HEK293 (cell line): ENCODE results near the gene BAHD1.

Experiments used
- CTCF ChIA-PET: fragments of 350-600 bp; formaldehyde crosslinking; extraction: SDS; loops from one replicate; lab custom pipeline; 2021; ENCODE audit warnings: antibody characterized with exemption; lab: Yijun Ruan, JAX
- POLR2A ChIA-PET: fragments of 300-600 bp; formaldehyde crosslinking; extraction: SDS; loops from one replicate; lab custom pipeline; 2020; ENCODE audit warnings: antibody characterized with exemption, inconsistent platforms; lab: Yijun Ruan, JAX
- H3K27ac ChIP-seq: fragments of 200-500 bp; sonication (Bioruptor generic); 2 replicates; pipeline ENCODE4 v1.5.1; 2014; ENCODE audit warnings: low read depth, low read length, control low read depth, inconsistent platforms; ENCODE audit errors: extremely low read depth
- H3K36me3 ChIP-seq, 2 experiments: fragments of 200-500 bp in 1 of 2; sonication (Bioruptor generic) in 1 of 2; 1 replicate in 1 of 2; 2 replicates in 1 of 2; pipeline ENCODE4 v1.5.1; 2014 to 2017; ENCODE audit warnings: inconsistent platforms in 2 of 2, low read length in 2 of 2; ENCODE audit not compliant: control insufficient read depth in 2 of 2, insufficient read depth in 1 of 2
- H3K4me1 ChIP-seq: fragments of 200-500 bp; sonication (Bioruptor generic); 2 replicates; pipeline ENCODE4 v1.5.1; 2014; ENCODE audit warnings: mild to moderate bottlenecking, low read length, inconsistent platforms; ENCODE audit not compliant: control insufficient read depth, insufficient read depth
- H3K4me3 ChIP-seq: 2 replicates; pipeline ENCODE4 v1.5.1; 2011; ENCODE audit warnings: low read depth, mild to moderate bottlenecking, control low read depth, low read length, moderate library complexity
- H3K9me3 ChIP-seq: fragments of 200-500 bp; sonication (Bioruptor generic); 2 replicates; pipeline ENCODE4 v1.5.1; 2014; ENCODE audit warnings: low read depth, low read length, inconsistent platforms; ENCODE audit not compliant: control insufficient read depth, insufficient read depth
- BCL11A ChIP-seq: fragments of 450-650 bp; formaldehyde crosslinking; IDR thresholded peaks from 2 replicates; pipeline ENCODE4 v1.5.1; 2016; ENCODE audit warnings: low read depth, missing biosample characterization, missing genetic modification characterization
- GLIS2 ChIP-seq: fragments of 450-650 bp; formaldehyde crosslinking; IDR thresholded peaks from 2 replicates; pipeline ENCODE4 v1.5.1; 2016; ENCODE audit warnings: missing biosample characterization, missing genetic modification characterization
- KLF1 ChIP-seq: fragments of 450-650 bp; formaldehyde crosslinking; IDR thresholded peaks from 2 replicates; pipeline ENCODE4 v1.5.1; 2016; ENCODE audit warnings: missing biosample characterization, missing genetic modification characterization
- RBAK ChIP-seq: fragments of 450-650 bp; formaldehyde crosslinking; IDR thresholded peaks from 2 replicates; pipeline ENCODE4 v1.5.1; 2016; ENCODE audit warnings: missing biosample characterization, missing genetic modification characterization
- SALL2 ChIP-seq: fragments of 450-650 bp; formaldehyde crosslinking; IDR thresholded peaks from 2 replicates; pipeline ENCODE4 v1.5.0; 2017; ENCODE audit warnings: missing biosample characterization, mild to moderate bottlenecking, missing genetic modification characterization, borderline replicate concordance
- WT1 ChIP-seq: fragments of 450-650 bp; formaldehyde crosslinking; IDR thresholded peaks from 2 replicates; pipeline ENCODE4 v1.5.1; 2016; ENCODE audit warnings: missing biosample characterization, missing genetic modification characterization
- ZBTB8A ChIP-seq: fragments of 450-650 bp; formaldehyde crosslinking; IDR thresholded peaks from 2 replicates; pipeline ENCODE4 v1.5.1; 2016; ENCODE audit warnings: missing biosample characterization, missing genetic modification characterization
- ZFHX2 ChIP-seq: fragments of 450-650 bp; formaldehyde crosslinking; conservative IDR thresholded peaks from 2 replicates; pipeline ENCODE4 v1.5.1; 2016; ENCODE audit warnings: missing biosample characterization, missing genetic modification characterization
- ZIC2 ChIP-seq: fragments of 450-650 bp; formaldehyde crosslinking; IDR thresholded peaks from 2 replicates; pipeline ENCODE4 v1.5.1; 2016; ENCODE audit warnings: missing biosample characterization, missing genetic modification characterization
- ZNF239 ChIP-seq: fragments of 450-650 bp; formaldehyde crosslinking; IDR thresholded peaks from 2 replicates; pipeline ENCODE4 v1.5.1; 2016; ENCODE audit warnings: missing biosample characterization, missing genetic modification characterization
- ZNF548 ChIP-seq: fragments of 450-650 bp; formaldehyde crosslinking; IDR thresholded peaks from 2 replicates; pipeline ENCODE4 v1.5.1; 2016; ENCODE audit warnings: missing biosample characterization, missing genetic modification characterization
- ZNF549 ChIP-seq: fragments of 450-650 bp; IDR thresholded peaks from 2 replicates; pipeline ENCODE4 v1.5.1; 2018; ENCODE audit warnings: missing biosample characterization, missing genetic modification characterization, mild to moderate bottlenecking, inconsistent platforms, moderate library complexity
- ZNF560 ChIP-seq: fragments of 450-650 bp; formaldehyde crosslinking; IDR thresholded peaks from 2 replicates; pipeline ENCODE4 v1.5.1; 2017; ENCODE audit warnings: missing biosample characterization, missing genetic modification characterization, borderline replicate concordance
- ZNF585B ChIP-seq: fragments of 450-650 bp; formaldehyde crosslinking; IDR thresholded peaks from 2 replicates; pipeline ENCODE4 v1.5.1; 2016; ENCODE audit warnings: missing biosample characterization, missing genetic modification characterization
- ZNF664 ChIP-seq: fragments of 450-650 bp; formaldehyde crosslinking; IDR thresholded peaks from 2 replicates; pipeline ENCODE4 v1.5.1; 2016; ENCODE audit warnings: missing biosample characterization, missing genetic modification characterization
- ZXDB ChIP-seq: fragments of 450-650 bp; formaldehyde crosslinking; IDR thresholded peaks from 2 replicates; pipeline ENCODE4 v1.5.1; 2016; ENCODE audit warnings: missing biosample characterization, missing genetic modification characterization
- TF ChIP-seq, protein P1 (sequence below): fragments of 450-650 bp; formaldehyde crosslinking; IDR thresholded peaks from 2 replicates; pipeline ENCODE4 v1.5.1; 2016; ENCODE audit warnings: missing biosample characterization, missing genetic modification characterization
- TF ChIP-seq, protein P2 (sequence below): fragments of 450-650 bp; formaldehyde crosslinking; IDR thresholded peaks from 2 replicates; pipeline ENCODE4 v1.5.1; 2016; ENCODE audit warnings: missing biosample characterization, missing genetic modification characterization, low read depth
- TF ChIP-seq, protein P3 (sequence below): fragments of 450-650 bp; IDR thresholded peaks from 2 replicates; pipeline ENCODE4 v1.5.1; 2018; ENCODE audit warnings: missing biosample characterization, missing genetic modification characterization
- TF ChIP-seq, protein P4 (sequence below): fragments of 450-650 bp; formaldehyde crosslinking; IDR thresholded peaks from 2 replicates; pipeline ENCODE4 v1.5.1; 2016; ENCODE audit warnings: missing biosample characterization, missing genetic modification characterization

Gene BAHD1

DNA sequence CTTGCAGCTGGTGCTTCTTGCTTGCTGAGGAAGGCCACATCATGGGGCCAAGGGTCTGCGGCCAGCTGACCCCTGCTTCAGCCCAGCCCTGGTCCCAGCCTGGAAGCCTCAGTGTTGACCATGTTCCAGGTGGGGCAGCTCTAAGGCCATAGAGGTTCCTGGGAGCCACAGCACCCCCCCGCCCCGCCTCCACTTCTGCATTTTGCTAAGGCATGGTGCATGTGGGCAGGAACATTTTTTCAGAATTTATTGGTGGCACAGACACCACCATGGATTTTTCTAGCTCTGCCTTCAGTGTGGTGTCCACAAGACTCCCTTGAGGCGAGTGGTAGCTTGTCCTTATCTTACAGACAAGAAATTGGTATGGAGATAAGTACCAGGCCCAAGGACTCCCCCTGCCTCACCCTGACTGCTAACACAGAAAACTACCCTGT, 28.2 kb downstream of the BAHD1 start:
- ChIA-PET CTCF (interaction anchor here (0.7 to 0.9 kb wide), 3 partner anchors 17 to 490 kb away, joined by 3 read pairs; no protein-coding TSS in a partner anchor), POLR2A (no interaction called here)
- H3K9me3 ChIP-seq: no peaks in the 10 kb centered on the region
- peaks cover 0 to 35% of the 10 kb centered on the region in 2 experiments; a peak in 1 of 3 replicates for H3K36me3 ChIP-seq
- peak; percentile 35; the same call in 1 of the 2 replicates for TF ChIP-seq ZFHX2
- TF ChIP-seq WT1: no peak
- H3K27ac ChIP-seq: no peak overlapping the region
- no peaks in the 10 kb centered on the region for H3K4me1 ChIP-seq
- H3K4me3 ChIP-seq: no peak overlapping the region

DNA sequence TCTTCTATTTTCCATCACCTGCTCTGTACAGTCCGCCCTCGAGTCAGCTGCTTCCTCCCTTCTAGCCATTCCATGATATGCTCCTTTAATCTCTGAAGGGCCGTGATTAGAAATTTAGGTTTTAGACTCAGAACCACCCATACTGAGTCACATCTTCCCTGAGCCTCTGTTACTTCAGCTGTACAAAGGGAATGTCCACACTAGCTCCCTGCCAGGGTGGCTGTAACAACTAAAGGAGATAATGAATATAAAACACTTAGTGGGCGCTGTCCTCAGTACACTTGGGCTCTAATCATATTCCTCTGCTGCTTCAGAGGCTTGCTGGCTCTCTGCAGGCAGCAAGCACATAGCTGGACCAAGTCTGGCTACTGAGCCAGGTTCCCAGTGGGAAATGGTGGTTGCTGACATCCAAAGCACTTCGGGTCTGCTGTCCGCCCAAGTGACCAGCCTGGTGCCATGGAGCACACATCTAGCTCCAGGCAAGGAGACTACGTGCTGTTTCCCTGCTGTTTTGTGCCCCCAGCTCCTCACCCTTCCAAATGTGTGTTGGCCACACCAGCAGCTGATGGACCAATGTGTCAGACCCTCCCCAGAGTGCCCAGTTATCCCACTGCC, 29.1 kb downstream of the BAHD1 start:
- Histone ChIP-seq H3K27ac (peak overlapping the region; percentile 56; the same call in 1 of the 2 replicates), H3K4me1 (no peaks in the 10 kb centered on the region), H3K36me3 (peaks cover 0 to 25% of the 10 kb centered on the region in 2 experiments; a peak in 1 of 3 replicates), H3K9me3 (no peaks in the 10 kb centered on the region), H3K4me3 (no peak overlapping the region)
- ChIA-PET POLR2A (interaction anchor here (0.6 to 1.0 kb wide), 3 partner anchors 25 to 95 kb away, joined by 3 read pairs; partner anchors contain the start of genes BAHD1 and CCDC32), CTCF (interaction anchor here (0.6 to 1.1 kb wide), 4 partner anchors 19 to 587 kb away, joined by 3 read pairs; no protein-coding TSS in a partner anchor)
- TF ChIP-seq ZNF664 (tag by site-specific recombination): no peak
- no peak for TF ChIP-seq ZNF548
- no peak for TF ChIP-seq KLF1 (tag by site-specific recombination)
- no peak for TF ChIP-seq ZNF560 (tag by site-specific recombination)
- TF ChIP-seq ZIC2: no peak
- no peak for TF ChIP-seq ZNF239 (tag by site-specific recombination)
- TF ChIP-seq BCL11A (tag by site-specific recombination): peak; percentile 9; the same call in 1 of the 2 replicates

DNA sequence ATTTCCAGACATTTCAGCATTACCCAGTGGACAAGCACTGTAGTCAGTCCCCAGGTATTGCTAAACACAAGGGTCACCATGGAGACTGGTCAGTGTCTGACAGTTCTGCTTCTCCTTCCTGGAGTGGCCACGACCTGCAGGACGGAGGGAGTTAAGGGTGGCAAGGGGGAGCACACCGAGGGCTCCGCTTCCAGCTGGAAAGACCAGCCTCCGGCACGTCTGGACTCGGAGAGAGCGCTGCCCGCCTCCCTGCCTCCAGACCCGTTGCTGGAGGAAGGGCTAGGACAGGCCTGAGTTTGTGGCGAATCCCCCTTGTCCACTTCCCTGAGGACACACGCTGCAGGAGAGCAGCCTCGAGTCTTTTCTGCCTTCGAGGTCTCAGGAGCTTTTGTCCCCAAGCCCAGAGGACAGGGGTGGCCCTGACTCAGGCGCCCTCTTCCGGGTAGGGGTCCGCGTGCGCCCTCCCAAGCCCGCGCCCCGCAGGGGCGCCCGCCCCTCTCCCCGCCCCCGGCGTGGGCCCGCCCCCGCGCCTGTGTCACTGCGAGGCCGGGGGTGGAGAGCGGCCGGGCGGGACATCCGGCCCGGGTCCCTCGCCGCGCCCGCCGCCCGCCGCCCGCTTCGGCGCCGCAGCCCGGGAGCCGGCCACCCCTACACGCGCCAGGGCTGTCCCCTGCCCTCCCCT, 29.8 kb downstream of the BAHD1 start, which contains the start of gene CHST14:
CHST14 (plus strand) TSS at position 562 of the 682 bp plus-strand sequence. CDS start 230 bp downstream, outside the sequence.
- ChIA-PET CTCF (interaction anchor here (0.6 to 1.1 kb wide), 3 partner anchors 20 to 586 kb away, joined by 3 read pairs; no protein-coding TSS in a partner anchor), POLR2A (interaction anchor here (0.6 to 1.0 kb wide), 2 partner anchors 26 to 31 kb away, joined by 3 read pairs; partner anchors contain the start of gene BAHD1)
- peaks cover 0 to 18% of the 10 kb centered on the region in 2 experiments; a peak in 1 of 3 replicates for H3K36me3 ChIP-seq
- H3K4me3 ChIP-seq: peak within 1 kb of the TSS; percentile 54
- peak within 1 kb of the TSS; percentile 71; the same call in 1 of the 2 replicates for H3K27ac ChIP-seq
- no peaks in the 10 kb centered on the region for H3K9me3 ChIP-seq
- H3K4me1 ChIP-seq: no peaks in the 10 kb centered on the region
- TF ChIP-seq, protein P1, sequence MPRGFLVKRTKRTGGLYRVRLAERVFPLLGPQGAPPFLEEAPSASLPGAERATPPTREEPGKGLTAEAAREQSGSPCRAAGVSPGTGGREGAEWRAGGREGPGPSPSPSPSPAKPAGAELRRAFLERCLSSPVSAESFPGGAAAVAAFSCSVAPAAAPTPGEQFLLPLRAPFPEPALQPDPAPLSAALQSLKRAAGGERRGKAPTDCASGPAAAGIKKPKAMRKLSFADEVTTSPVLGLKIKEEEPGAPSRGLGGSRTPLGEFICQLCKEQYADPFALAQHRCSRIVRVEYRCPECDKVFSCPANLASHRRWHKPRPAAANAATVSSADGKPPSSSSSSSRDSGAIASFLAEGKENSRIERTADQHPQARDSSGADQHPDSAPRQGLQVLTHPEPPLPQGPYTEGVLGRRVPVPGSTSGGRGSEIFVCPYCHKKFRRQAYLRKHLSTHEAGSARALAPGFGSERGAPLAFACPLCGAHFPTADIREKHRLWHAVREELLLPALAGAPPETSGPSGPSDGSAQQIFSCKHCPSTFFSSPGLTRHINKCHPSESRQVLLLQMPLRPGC (tag by site-specific recombination): no peak
- TF ChIP-seq, protein P2, sequence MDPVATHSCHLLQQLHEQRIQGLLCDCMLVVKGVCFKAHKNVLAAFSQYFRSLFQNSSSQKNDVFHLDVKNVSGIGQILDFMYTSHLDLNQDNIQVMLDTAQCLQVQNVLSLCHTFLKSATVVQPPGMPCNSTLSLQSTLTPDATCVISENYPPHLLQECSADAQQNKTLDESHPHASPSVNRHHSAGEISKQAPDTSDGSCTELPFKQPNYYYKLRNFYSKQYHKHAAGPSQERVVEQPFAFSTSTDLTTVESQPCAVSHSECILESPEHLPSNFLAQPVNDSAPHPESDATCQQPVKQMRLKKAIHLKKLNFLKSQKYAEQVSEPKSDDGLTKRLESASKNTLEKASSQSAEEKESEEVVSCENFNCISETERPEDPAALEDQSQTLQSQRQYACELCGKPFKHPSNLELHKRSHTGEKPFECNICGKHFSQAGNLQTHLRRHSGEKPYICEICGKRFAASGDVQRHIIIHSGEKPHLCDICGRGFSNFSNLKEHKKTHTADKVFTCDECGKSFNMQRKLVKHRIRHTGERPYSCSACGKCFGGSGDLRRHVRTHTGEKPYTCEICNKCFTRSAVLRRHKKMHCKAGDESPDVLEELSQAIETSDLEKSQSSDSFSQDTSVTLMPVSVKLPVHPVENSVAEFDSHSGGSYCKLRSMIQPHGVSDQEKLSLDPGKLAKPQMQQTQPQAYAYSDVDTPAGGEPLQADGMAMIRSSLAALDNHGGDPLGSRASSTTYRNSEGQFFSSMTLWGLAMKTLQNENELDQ (tag by site-specific recombination): no peak
- TF ChIP-seq, protein P3, sequence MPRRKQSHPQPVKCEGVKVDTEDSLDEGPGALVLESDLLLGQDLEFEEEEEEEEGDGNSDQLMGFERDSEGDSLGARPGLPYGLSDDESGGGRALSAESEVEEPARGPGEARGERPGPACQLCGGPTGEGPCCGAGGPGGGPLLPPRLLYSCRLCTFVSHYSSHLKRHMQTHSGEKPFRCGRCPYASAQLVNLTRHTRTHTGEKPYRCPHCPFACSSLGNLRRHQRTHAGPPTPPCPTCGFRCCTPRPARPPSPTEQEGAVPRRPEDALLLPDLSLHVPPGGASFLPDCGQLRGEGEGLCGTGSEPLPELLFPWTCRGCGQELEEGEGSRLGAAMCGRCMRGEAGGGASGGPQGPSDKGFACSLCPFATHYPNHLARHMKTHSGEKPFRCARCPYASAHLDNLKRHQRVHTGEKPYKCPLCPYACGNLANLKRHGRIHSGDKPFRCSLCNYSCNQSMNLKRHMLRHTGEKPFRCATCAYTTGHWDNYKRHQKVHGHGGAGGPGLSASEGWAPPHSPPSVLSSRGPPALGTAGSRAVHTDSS: no peak
- TF ChIP-seq, protein P4, sequence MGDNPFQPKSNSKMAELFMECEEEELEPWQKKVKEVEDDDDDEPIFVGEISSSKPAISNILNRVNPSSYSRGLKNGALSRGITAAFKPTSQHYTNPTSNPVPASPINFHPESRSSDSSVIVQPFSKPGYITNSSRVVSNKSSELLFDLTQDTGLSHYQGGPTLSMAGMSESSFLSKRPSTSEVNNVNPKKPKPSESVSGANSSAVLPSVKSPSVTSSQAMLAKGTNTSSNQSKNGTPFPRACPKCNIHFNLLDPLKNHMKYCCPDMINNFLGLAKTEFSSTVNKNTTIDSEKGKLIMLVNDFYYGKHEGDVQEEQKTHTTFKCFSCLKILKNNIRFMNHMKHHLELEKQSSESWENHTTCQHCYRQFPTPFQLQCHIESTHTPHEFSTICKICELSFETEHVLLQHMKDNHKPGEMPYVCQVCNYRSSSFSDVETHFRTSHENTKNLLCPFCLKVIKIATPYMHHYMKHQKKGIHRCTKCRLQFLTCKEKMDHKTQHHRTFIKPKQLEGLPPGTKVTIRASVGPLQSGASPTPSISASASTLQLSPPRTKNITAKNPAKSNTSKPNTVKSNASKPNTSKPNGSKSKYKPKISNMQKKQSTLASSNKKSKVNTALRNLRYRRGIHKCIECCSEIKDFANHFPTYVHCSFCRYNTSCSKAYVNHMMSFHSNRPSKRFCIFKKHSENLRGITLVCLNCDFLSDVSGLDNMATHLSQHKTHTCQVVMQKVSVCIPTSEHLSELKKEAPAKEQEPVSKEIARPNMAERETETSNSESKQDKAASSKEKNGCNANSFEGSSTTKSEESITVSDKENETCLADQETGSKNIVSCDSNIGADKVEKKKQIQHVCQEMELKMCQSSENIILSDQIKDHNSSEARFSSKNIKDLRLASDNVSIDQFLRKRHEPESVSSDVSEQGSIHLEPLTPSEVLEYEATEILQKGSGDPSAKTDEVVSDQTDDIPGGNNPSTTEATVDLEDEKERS (tag by site-specific recombination): no peak
- TF ChIP-seq ZBTB8A (tag by site-specific recombination) (peak; percentile 79), ZNF549 (tag by site-specific recombination) (no peak), ZNF585B (tag by site-specific recombination) (no peak), GLIS2 (tag by site-specific recombination) (0 out of 2 replicates have a peak, but pooled peaks have one; percentile 35), ZXDB (tag by site-specific recombination) (0 out of 2 replicates have a peak, but pooled peaks have one; percentile 30), SALL2 (tag by site-specific recombination) (no peak), RBAK (no peak)
